Left ventricle myocardium superior (tissue), 1 donor: Measurements from ENCODE around the gene SPATA3. TPM values are rescaled to one million over a fixed set of nuclear protein-coding genes. Genes with fewer than 3 reads are reported as not detected.
"Not testable (repeated sequence)": the region's sequence is repeated elsewhere in the genome, so short reads cannot be mapped to it uniquely, and the experiment has no call there.

Source experiments
- ATAC-seq: fragments of 200-7000 bp; cut with Tn5 transposase; one replicate; pipeline ENCODE4 v1.9.1; 2020; ENCODE audit warnings: mild to moderate bottlenecking, moderate library complexity
- DNase-seq: peaks from one replicate; pipeline ENCODE4 v3.0.0-alpha.2; 2020
- intact Hi-C: fragments of 100-400 bp; cut with micrococcal nuclease; formaldehyde crosslinking; loops from one replicate; pipeline ENCODE4 v1.11.0; 2022
- total RNA-seq: library from RNA; stranded (reverse); fragmentation: NEBNext Ultra II Directional; extraction: Animal tissue kit (Norgen Biotek cat#: 25700); gene quantifications from one replicate; pipeline ENCODE4 v1.2.1, GENCODE V29; 2021
- donor health status: DM: no; HTN: yes; CAD: no; lungs with severe emphysema.

SPATA3 gene
- total RNA-seq, 1 donor from 2014 or later, result not detected

- intact Hi-C loops, result no loop called here
- ATAC-seq, result no peak
These were observed 15.6 kb downstream of the SPATA3 start for GRCh38 chr2:231011526-231011925.

GRCh38 chr2:231012463-231012862 lies 16.5 kb downstream of the SPATA3 start:
- ATAC-seq (no peak), DNase-seq (no peak)
- intact Hi-C loops, result no loop called here

More at GRCh38 chr2:231011526-231011925, 15.6 kb downstream of the SPATA3 start:
- DNase-seq, result no peak

GRCh38 chr2:231013820-231014219 lies 17.9 kb downstream of the SPATA3 start:
- ATAC-seq (no peak), DNase-seq (no peak)
- intact Hi-C loops, result no loop called here

GRCh38 chr2:231015478-231015877 lies 19.6 kb downstream of the SPATA3 start:
- intact Hi-C loops, result no loop called here
- DNase-seq (no peak), ATAC-seq (no peak)

GRCh38 chr2:231015926-231016325 lies 20.0 kb downstream of the SPATA3 start:
- no peak for DNase-seq
- no peak for ATAC-seq
- intact Hi-C loops, result no loop called here

- no peak for ATAC-seq
- no peak for DNase-seq
- intact Hi-C loops, result no loop called here
These were observed 20.8 kb downstream of the SPATA3 start for GRCh38 chr2:231016566-231017230.

- intact Hi-C loops, result no loop called here
- DNase-seq (no peak), ATAC-seq (no peak)
These were observed 21.3 kb downstream of the SPATA3 start for GRCh38 chr2:231017231-231017598.

GRCh38 chr2:231018184-231018583 lies 22.3 kb downstream of the SPATA3 start:
- no peak for DNase-seq
- ATAC-seq, result no peak
- intact Hi-C loops, result no loop called here

GRCh38 chr2:231025059-231025458 lies 29.1 kb downstream of the SPATA3 start:
- intact Hi-C loops, ATAC-seq, DNase-seq: not testable (repeated sequence)

DNA sequence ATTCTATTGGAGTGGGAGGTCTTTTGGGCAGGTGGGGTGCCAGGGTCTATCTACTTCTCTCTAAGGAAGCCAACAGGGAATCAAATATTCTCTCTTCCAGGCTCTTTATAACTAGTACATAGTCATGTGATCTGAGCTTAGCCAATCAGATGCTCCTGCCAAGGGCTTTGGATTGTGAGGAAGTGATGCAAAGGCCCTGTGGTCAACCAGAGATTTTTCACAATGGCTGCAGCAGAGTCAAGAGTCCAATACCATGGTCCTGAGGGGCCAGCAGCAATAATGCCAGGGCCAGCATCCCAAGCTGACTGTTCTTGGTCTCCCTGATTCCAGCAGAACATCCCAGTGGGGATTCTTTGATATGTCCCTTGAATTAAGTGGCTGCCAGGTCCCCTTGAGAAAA lies 33.0 kb downstream of the SPATA3 start:
- ATAC-seq (no peak), DNase-seq (no peak)

DNA sequence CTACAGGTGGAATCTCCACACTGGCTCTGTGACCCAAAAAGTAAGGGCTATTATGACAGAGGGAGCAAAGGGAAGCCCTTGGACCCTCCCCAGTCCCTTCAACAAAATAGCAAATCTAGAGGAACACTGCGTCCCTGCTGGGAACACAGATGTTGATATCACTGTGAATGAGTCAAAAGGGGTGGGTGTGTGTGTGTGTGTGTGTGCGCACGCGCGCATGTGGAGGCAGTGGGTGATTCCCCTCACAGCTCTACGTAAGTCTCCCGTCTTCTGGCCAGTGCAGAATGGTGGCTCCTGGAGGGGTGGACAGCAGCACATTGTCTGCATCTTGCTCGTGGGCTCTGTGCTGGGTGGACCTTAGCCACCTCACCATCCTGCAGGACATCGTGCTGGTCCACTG lies 33.6 kb downstream of the SPATA3 start:
- DNase-seq (no peak), ATAC-seq (no peak)
- intact Hi-C loops, result no loop called here

More for the DNA sequence above, 33.0 kb downstream of the SPATA3 start:
- intact Hi-C loops, result no loop called here

GRCh38 chr2:231030725-231031124 lies 34.8 kb downstream of the SPATA3 start:
- ATAC-seq (no peak), DNase-seq (no peak)
- intact Hi-C loops, result no loop called here

DNA sequence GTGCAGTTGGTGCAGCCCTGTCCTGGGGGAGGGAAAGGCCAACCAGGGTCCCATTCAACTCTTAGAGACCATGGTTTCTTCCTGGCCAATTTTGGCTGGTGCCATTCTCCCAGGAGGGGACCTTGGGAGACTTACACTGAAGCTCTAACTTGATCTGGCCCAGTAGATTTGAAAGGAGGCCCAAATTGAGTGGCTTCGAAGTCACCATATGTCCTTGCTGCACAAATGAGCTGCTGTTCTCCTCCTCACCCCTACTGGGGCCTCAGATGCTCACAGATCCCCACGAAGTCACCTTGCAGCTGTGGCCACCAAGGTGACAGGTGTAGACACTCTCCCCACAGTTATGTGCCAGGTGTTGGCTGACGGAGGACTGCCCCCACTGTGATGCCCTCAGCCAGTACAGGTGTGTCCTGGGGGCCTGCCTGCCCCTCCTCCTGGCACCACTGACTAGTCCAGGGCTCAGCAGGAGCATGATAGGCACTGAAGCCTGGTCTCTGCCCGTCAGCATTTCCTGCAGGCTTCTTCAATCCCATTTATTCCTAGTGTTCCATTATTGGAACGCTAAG lies 36.7 kb downstream of the SPATA3 start:
- DNase-seq (no peak), ATAC-seq (no peak)
- intact Hi-C loops, result no loop called here

DNA sequence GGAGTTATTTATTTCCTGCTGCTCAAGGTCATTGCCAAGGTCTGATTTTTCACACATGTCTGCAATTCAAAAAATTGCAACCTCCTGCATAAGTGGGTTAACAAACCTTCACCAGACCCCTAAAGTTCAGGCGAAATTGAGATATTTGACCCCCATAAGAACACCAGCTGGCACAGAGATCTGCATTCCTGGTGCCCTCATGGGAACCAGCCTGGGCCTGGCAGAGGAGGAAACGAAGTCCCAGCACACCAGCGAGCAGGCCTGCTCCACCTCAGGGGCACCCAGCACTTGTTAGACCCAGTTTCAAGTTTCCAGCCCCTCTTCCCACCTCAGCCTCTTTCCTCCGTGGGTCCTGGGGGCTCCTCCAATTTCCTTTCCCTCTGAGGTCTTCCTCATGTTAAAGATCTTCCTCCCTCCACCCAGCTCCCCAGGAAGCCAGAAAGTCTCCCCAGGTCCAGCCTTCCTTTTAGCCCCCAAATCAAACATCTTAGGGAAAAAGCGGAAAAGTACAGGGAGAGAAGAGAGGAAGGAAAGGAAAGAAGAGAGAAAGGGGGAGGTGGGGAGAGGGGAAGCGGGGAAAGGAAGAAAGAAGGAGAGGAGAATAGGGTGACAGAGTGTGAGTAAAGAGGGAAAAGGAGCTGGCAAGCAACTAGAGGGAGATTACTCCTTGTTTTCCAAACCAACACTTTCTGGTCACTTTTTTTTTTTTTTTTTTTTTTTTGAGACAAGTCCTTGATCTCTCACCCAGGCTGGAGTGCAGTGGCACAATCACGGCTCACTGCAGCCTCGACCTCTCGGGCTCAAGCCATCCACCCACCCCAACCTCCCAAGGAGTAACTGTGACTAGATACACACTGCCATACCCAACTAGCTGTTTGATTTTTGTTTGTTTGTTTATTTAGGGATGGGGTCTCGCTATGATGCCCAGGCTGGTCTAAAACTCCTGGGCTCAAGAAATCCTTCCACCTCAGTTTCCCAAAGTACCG lies 37.5 kb downstream of the SPATA3 start:
- ATAC-seq (no peak), DNase-seq (no peak)
- intact Hi-C loops, result no loop called here

DNA sequence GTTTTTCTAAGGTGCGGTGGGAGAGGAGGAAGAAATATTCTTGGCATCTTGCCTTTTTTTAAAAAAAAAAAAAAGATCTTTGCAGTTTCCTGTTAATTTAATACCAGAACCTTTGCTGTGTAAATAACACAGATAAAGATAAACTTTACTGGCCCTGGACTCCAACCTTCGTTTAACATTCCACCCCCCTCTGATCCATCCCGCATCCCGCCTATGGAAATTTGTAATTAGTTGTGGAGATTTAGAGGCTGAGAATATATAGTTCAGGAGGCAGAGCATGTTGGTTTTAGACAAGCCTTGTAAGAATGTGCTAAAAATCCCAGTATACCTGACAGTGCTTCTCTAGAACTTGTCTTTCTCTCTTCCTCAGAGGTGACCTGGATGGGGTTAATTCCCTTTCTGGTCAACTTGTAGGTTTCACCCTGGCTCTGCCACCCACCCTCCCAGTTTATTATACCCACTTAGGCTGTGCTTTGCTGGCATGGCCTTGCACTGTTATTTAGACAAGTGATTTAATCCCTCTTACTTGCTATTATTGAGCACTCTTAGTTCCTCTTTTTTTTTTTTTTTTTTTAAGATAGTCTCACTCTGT lies 38.5 kb downstream of the SPATA3 start:
- no peak for ATAC-seq
- DNase-seq, result no peak
- intact Hi-C loops, result no loop called here

GRCh38 chr2:231036131-231036530 lies 40.2 kb downstream of the SPATA3 start:
- ATAC-seq, result no peak
- intact Hi-C loops, result no loop called here

GRCh38 chr2:231036578-231037106 lies 40.7 kb downstream of the SPATA3 start:
- ATAC-seq (no peak), DNase-seq (no peak)
- intact Hi-C loops, result no loop called here

More at GRCh38 chr2:231036131-231036530, 40.2 kb downstream of the SPATA3 start:
- DNase-seq, result no peak

DNA sequence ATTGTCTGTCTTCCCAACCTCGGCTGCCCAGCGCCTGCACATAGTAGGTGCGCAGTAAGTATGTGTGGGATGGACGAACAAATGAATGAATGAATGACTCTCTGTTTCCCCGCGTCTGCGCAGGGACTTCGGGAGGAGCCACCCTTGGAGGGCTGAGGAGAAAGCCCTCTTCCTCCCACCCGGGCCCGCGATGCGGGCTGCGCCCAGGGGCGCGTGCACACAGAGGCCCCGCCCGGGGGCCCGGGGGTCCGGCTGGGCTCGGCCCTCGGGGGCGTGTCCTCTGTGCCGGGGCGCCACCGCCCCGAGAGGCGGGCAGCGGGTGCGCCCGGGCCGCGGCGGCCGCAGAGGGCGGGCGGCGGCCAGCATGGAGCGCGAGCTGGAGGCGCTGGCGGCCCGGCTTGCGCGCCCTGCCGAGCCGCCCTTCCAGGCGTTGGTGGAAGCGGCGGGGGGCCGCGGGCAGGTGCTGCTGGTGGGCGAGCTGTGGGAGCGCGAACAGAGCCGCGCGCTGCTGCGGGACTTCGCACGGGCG lies 41.3 kb downstream of the SPATA3 start, which contains the start of gene C2orf72:
Gene C2orf72 (plus strand): TSS at position 322 of the 529 bp plus-strand sequence. CDS start 43 bp downstream, at position 365.
- DNase-seq (no peak), ATAC-seq (peak; percentile 39)
- intact Hi-C loops, result no loop called here
